GM08714 (cell line): Measurements from ENCODE around the gene MGRN1.
A peak's percentile ranks its signal among the peaks of the same experiment; 100 is the strongest.

Experiments used
- H3K4me3 ChIP-seq: fragments of 200-500 bp; sonication (Bioruptor generic); 2 replicates; pipeline ENCODE4 v1.5.1; 2014; ENCODE audit warnings: mild to moderate bottlenecking, low read length, inconsistent platforms
- ZNF274 ChIP-seq: IDR thresholded peaks from 2 replicates; pipeline ENCODE4 v1.6.1; 2012; ENCODE audit warnings: mild to moderate bottlenecking, low read depth, low read length

Gene MGRN1

DNA sequence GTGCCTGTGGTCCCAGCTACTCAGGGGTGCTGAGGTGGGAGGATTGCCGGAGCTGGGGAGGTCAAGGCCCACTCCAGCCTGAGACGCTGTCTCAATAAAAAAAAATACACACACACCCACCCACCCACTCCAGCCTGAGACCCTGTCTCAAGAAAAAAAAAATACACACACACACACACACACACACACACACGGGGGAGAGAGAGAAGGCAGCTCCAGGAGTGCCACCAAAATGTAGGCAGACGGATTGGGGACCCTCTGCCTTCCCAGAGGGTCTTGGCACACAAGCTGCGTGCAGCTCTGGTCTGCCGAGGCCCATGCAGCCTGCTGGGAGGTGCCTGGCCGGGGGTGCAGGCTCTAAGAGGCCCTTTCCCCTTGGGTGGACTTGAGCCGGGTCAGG lies 62.8 kb downstream of the MGRN1 start:
- H3K4me3 ChIP-seq = no peak overlapping the region
- TF ChIP-seq ZNF274 = no peak

DNA sequence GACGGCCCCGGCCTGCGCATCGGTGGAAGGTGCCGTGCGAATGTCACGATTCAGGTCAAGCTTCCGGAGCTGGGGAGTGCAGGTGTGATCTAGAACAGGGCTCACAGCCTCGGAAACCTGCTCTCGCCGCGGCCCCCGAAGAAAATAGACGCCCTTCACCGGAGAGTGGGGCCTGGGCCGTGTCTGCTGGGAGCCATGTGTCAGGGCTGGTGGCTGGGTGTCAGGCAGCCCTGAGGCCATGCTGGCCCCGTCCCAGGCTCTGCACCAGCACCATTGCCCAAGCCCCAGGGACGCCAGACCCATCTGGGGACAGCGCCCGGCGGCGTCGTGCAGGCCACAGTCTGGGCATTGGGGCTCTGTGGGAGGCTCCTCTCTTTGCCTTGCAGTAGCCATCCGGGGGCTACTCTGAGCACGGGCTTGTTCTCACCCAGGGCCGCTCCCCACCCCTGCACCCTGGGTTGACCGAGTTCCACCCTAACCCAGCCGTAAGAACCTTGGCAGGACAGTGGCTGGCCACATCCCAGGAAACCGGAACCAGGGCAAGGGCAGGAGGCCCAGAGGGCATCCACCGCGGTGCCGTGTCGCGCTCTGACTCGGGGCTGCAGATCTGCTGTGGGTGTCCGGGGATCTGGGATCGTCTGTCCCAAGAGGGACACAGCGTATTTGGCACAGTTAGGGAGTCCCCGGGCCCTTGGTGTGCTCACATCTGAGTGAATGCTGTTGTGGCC lies 63.5 kb downstream of the MGRN1 start:
- H3K4me3 ChIP-seq = no peak overlapping the region
- no peak for TF ChIP-seq ZNF274

DNA sequence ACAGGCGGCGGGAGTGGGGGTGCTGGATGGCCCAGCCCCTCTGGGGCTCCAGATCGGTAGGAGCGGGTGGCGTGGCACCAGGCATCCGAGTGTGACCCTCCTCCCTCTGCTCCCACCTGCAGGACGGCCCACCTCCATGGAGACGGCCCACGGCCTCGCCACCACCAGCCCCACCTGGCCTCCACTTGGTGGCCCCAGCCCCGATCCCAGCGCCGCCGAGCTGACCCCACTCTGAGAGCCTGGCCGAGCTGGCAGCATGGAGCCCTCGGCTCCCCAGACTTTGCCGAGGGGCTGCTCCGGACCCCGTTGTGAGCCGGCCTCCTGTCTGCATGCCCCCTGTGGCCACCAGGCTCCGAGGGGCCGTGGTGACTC lies 64.0 kb downstream of the MGRN1 start:
- TF ChIP-seq ZNF274 = no peak
- H3K4me3 ChIP-seq = no peak overlapping the region

DNA sequence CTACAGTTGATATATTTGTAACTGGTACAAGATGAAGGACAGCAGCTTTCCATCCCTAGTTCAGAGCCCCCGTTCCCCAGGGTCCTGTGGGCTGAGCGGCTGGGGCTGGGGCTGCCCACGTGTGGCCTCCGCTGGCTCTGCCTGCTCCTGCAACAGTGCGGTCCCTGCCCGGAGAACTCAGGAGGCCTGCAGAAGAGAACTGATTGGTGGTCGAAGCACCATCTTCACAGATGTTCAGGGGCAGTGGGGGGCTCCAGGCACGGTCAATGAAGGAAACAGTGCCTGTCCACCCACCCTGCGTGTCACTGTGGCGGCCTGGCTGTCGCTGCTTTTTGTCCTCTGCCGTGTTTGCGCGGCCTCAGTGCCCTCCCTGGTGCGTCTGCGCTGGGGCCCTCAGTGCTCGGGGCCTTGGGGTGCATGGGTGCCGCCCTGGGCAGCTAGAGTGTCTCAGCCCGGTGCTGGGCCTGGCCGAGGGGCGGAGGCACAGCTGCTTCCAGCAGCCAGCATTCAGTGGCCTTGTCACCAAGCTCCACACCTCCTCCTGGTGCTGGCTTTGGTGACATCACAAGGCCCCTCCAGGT lies 64.6 kb downstream of the MGRN1 start:
- no peak overlapping the region for H3K4me3 ChIP-seq
- TF ChIP-seq ZNF274 = no peak

DNA sequence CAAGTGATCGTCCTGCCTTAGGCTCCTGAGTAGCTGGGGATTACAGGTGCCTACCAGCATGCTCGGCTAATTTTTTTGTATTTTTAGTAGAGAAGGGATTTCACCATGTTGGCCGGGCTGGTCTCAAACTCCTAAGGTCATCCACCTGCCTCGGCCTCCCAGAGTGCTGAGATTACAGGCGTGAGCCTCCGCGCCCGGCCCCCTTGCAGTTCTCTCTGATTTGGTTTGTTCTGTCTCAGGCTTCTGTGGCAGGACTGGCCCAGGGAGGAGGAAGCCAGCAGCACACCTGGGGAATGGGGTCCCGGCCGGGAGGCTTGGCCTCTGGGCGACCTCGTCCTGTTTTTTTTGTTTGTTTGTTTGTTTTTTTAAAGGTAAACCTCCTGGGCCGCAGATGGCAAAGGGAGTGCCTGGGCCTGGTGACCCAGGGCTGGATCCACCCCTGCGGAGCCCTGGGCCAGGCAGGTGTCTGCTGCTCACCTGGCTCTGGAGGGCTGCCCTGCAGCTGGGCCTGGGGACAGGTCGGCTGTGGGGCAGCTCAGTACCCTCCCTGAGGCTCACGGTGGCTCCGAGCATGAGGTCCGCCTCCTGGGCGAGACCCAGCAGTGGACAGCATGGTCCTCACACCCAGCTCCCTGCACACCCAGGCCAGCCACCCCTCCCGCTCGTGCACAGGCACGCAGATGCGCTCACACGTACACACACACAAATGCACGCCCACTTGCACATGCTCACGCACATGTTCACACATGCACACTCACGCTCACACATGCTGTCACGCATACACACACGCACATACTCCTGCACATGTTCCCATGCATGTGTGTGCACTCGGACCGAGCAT lies 65.5 kb downstream of the MGRN1 start:
- TF ChIP-seq ZNF274 = no peak
- H3K4me3 ChIP-seq = no peak overlapping the region

DNA sequence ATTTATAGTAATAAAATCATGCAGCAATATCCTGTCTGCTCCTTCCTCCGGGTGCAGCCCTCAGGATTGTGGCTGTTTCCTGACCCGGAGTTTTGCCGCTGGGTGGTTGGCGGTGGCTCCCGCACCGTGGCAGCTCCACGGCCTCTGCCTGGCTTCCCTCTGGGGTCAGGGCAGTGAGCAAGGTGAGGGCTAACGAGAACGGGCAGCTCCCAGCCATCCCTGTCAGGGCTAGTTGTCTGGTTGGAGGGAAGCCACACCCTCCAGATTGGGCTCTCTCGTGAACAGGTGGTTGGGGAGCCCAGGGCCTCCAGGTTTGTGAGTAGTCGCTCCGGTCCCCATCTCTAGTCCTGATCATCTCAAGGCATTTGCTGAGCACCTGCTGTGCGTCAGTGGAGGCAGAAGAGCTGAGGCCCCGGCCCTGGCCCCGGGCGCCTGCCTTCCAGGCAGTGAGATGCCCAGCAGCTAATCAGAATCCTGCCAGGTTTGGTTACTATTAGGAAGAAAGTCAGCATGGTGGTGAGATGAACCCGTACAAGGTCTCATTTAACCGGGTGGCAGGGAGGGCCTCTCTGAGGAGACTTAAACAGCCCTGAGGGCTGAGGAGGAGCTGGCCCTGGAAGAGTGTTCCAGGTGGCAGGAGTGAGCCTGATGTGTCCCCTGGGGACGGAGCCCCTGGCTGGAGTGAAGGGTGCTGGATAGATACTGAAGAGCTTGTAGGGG lies 66.5 kb downstream of the MGRN1 start:
- TF ChIP-seq ZNF274 = no peak
- H3K4me3 ChIP-seq = no peak overlapping the region

DNA sequence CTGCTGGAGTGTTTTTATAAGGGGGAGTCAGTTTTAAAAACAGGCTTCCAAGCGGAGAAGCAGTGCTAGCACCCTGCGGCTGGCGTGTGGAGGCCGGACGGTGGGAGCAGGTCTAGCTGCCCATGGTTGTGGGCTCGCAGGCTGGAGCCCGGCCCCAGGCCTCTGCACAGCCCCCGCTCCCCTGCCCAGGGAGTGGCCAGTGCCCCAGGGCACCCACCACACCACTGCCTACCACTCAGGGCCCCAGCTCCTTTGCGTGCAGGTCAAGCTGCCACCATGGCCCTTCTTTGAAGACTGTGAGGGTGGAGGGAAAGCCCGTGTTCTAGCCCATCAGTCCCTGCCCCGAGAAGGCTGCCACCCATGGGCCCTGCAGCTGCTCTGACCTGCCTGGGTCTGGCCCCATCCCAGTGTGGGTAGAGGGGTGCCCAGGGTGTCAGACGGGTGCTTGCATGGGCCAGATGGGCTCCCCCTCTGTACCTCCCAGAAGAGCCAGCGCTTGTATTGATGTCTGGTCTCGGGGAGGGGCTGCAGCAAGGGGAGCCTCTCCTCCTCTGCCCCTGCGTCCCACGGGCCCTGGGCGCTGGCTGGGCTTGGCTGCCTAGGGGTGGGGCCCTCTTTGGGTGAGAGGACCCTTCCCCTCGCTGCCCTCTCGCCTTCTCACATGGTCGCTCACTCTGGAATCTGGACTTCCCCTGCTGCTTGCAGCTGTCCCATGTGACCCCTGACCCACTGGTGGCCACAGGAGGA lies 67.2 kb downstream of the MGRN1 start:
- no peak for TF ChIP-seq ZNF274
- no peak overlapping the region for H3K4me3 ChIP-seq

DNA sequence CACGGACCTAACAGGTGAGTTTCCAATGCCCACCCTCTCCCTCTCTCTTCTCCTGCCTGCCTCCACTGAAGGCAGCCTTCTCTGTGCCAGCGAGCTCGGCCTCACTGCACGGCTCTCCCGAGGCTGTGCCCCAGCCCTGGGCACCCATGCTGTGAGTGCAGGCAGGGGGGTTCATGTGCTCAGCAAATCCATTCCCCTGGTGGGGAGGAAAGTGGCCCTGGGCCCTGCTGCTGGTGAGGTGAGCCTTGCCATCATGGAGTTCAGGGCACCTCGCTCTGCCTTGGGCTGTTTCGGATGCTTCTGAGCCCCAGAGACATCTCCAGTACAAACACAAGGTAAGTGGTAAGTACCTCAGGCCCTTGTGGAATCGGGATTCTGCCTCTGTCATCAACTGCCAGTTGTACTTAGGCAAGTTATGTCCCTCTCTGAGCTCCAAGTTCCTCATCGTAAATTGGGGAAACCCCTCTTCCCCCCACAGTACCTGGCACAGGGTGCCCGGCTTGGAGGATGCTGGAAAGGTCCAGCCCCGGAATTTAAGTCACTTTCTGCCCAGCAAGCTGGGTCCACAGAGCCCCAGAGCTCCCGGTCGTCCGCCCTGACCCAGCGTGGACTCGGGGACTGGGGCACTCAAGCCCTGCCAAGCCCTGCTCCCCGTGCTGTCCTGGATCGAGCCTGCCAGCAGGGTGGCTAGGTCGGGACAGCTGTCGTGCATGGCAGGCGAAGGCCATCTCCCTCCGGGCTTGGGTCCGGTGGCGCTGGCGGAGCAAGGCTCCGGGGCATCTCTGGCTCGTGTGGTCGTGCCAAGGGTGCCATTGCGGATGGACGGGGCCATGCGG lies 68.1 kb downstream of the MGRN1 start:
- no peak for TF ChIP-seq ZNF274
- peak overlapping the region; percentile 68; the same call in 1 of the 2 replicates for H3K4me3 ChIP-seq

DNA sequence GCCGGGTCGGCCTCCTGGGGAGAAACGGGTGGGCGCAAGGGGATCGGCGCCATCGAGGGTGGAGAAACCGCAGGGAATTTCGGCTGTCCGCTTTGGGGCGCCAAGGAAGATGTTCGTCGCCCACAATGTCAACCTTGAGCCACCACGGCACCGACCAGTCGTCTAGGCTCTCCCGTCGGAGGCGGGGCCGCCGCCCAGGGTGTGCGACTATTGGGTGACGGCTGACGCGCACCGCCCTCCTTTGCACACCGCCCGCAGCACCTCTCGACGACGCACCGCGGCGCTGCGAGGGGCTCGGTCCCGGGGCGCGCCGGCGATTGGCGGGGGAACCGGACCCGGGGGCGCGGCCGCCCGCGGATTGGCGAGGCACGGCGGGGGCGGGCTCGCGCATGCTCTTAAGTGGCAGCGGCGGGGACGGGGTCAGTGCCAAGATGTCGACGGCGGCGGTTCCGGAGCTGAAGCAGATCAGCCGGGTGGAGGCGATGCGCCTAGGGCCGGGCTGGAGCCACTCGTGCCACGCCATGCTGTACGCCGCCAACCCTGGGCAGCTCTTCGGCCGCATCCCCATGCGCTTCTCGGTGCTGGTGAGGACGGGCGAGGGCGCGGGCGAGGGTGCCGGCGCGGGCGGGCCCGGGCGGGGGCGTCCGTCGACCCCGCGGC lies 68.8 kb downstream of the MGRN1 start, which contains the start of gene NUDT16L1:
TSS of gene NUDT16L1 (plus strand) at position 267 of the 660 bp plus-strand sequence. CDS start at position 432, 165 bp downstream.
- peak within 1 kb of the TSS; percentile 91 for H3K4me3 ChIP-seq
- no peak for TF ChIP-seq ZNF274

DNA sequence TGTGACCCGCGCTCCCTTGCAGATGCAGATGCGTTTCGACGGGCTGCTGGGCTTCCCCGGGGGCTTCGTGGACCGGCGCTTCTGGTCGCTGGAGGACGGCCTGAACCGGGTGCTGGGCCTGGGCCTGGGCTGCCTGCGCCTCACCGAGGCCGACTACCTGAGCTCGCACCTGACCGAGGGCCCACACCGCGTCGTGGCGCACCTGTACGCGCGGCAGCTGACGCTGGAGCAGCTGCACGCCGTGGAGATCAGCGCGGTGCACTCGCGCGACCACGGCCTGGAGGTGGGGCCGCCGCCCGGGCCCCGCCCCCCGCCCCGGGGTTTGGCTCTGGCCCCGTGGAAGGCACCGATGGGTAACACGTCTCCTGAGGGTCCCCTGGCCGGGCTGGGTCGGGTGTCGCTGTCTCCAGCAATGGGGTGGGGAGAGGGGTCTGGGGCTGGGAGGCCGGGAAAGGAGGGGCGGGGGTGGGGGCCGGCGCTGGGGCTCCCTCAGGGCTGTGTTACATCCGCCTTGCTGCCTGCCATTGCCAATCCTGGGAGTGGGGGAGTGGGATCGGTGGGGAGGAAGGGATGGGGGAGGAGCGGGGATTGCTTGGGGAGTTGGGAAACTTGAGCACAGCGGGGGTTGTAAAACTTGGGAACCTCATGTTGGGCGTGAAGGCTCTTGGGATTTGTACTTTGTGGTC lies 69.5 kb downstream of the MGRN1 start:
- H3K4me3 ChIP-seq = peak overlapping the region; percentile 91
- no peak for TF ChIP-seq ZNF274

DNA sequence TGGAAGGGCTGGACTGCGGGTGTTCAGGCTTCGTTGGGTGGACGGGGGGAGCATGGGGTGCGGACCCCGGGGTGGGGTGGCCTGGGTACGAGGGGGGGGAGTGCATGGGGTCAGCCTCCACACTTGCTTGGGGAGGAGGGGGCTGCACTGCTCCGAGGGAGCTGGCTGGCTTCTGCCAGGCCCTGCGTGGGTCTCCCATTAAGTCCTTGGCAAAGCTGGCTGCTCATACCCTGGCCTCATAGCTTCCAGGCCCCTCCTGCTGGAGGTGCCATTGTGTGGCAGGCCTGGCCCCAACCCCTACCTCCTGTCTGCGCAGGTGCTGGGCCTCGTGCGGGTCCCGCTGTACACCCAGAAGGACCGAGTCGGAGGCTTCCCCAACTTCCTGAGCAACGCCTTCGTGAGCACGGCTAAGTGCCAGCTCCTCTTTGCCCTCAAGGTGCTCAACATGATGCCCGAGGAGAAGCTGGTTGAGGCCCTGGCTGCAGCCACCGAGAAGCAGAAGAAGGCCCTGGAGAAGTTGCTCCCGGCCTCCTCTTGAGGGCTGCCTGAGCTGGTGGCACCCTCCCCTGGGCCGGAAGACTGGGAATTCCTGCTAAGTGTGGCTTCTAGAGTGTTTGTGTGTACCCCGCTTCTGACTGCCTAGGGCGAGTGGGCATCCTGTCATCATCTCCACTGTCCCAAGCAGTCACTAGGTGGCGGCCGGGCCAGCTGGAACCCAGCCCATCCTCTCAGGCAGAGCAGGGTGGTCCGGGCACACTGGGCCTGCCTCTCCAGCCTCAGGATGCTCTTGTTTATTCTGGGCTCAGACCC lies 70.2 kb downstream of the MGRN1 start:
- no peak for TF ChIP-seq ZNF274

More for the DNA sequence above, 70.2 kb downstream of the MGRN1 start:
- peak overlapping the region; percentile 91 for H3K4me3 ChIP-seq
